ENCODE results near the gene LIF. TPM values are rescaled to one million over a fixed set of nuclear protein-coding genes. Genes with fewer than 3 reads are reported as not detected.

Gene LIF
- polyA plus RNA-seq, 1 donor (not counting 4 experiments of a cell fraction or from before 2014, with no cell fraction given), result 3.1 TPM

DNA sequence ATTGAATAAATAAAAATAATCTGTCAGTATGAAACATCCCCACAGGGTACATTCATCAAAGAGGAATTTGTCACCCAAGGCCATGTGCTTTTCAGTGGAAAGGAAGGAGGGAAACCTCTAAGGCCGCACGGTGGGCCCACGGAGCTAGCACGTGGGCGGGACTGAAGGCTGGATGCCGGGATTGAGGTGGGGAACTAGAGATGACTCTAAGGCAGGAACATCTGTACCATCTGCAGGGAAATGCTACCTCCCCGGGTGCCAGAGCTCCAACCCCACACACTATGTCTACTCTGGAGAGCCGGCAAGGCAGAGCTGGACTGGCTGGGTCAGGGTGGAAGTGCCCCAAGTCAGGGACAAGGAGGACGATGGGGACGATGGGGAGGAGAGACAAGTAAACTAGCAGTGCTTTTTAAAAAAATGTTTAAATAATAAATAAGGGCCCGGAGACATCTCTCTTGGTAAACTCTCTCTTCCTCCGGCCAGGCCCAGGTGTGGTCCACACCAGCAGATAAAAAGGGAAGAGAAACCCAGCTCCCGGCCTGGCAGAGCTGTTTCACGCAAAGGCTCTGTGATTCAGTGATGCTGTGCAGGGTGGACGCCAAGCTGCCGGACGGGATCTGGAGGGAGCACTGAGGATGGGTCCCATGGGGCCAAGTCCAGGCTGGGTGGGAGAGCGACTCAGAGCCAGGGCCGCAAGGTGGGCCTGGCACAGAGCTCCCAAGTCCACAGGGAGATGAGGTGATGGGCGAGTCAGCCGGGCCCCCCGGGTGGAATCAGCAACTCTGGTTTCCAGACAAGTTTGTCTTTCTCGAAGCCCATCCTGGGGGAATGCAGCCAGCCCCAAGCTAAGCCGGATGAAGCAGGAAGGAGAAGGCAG, 5.8 kb downstream of the LIF start:
- Histone ChIP-seq H4K20me1 (ENCODE audit: control insufficient read depth, extremely low read depth, insufficient read depth, low read length) (no peaks in the 10 kb centered on the region), H3K79me2 (ENCODE audit: control insufficient read depth, insufficient read depth, low read length) (no peaks in the 10 kb centered on the region), H3K9me1 (ENCODE audit: control insufficient read depth, extremely low read depth, insufficient read depth, low read length) (no peaks in the 10 kb centered on the region), H3K4me3 (ENCODE audit: control insufficient read depth in 2 of 3, extremely low read depth in 1 of 3, insufficient read depth in 2 of 3, low read depth in 1 of 3, low read length in 3 of 3) (no peak overlapping the region), H3K4me1 (ENCODE audit: control insufficient read depth, extremely low read depth, insufficient read depth, low read length) (peaks cover 5% of the 10 kb centered on the region), H2AFZ (ENCODE audit: control insufficient read depth, low read length) (no peak overlapping the region), H3K27ac (ENCODE audit: control insufficient read depth, insufficient read depth, low read length) (no peak overlapping the region), H3K27me3 (ENCODE audit: control insufficient read depth, extremely low read depth, insufficient read depth, low read length) (no peaks in the 10 kb centered on the region), H3K36me3 (ENCODE audit: control insufficient read depth in 2 of 2, extremely low read depth in 1 of 2, insufficient read depth in 2 of 2, low read length in 2 of 2) (peaks cover 0 to 2% of the 10 kb centered on the region in 2 experiments), H3K9ac (ENCODE audit: control insufficient read depth, extremely low read depth, insufficient read depth, low read length) (no peak overlapping the region), H3K4me2 (ENCODE audit: control insufficient read depth, extremely low read depth, insufficient read depth, low read depth, low read length) (no peak overlapping the region), H3K9me3 (ENCODE audit: control insufficient read depth, low read depth, low read length) (no peaks in the 10 kb centered on the region)
- dilution Hi-C loops (cut with MboI; ENCODE audit: extremely low pct_ligation_motif_present, low sequenced_read_pairs), result no loop called here
- TF ChIP-seq, protein P1, sequence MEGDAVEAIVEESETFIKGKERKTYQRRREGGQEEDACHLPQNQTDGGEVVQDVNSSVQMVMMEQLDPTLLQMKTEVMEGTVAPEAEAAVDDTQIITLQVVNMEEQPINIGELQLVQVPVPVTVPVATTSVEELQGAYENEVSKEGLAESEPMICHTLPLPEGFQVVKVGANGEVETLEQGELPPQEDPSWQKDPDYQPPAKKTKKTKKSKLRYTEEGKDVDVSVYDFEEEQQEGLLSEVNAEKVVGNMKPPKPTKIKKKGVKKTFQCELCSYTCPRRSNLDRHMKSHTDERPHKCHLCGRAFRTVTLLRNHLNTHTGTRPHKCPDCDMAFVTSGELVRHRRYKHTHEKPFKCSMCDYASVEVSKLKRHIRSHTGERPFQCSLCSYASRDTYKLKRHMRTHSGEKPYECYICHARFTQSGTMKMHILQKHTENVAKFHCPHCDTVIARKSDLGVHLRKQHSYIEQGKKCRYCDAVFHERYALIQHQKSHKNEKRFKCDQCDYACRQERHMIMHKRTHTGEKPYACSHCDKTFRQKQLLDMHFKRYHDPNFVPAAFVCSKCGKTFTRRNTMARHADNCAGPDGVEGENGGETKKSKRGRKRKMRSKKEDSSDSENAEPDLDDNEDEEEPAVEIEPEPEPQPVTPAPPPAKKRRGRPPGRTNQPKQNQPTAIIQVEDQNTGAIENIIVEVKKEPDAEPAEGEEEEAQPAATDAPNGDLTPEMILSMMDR (optimal IDR thresholded peaks at IDR 0.05 in 1 of 3, IDR thresholded peaks at IDR 0.05 in 1 of 3, conservative IDR thresholded peaks at IDR 0.05 in 1 of 3; ENCODE audit: extremely low read depth in 1 of 3, insufficient read depth in 2 of 3, low read length in 3 of 3), result no peak
- TF ChIP-seq EZH2 (IDR thresholded peaks at IDR 0.05; ENCODE audit: low read length), result no peak
- FAIRE-seq (no peak), DNase-seq (ENCODE audit: low read depth, low spot score) (no peak)

DNA sequence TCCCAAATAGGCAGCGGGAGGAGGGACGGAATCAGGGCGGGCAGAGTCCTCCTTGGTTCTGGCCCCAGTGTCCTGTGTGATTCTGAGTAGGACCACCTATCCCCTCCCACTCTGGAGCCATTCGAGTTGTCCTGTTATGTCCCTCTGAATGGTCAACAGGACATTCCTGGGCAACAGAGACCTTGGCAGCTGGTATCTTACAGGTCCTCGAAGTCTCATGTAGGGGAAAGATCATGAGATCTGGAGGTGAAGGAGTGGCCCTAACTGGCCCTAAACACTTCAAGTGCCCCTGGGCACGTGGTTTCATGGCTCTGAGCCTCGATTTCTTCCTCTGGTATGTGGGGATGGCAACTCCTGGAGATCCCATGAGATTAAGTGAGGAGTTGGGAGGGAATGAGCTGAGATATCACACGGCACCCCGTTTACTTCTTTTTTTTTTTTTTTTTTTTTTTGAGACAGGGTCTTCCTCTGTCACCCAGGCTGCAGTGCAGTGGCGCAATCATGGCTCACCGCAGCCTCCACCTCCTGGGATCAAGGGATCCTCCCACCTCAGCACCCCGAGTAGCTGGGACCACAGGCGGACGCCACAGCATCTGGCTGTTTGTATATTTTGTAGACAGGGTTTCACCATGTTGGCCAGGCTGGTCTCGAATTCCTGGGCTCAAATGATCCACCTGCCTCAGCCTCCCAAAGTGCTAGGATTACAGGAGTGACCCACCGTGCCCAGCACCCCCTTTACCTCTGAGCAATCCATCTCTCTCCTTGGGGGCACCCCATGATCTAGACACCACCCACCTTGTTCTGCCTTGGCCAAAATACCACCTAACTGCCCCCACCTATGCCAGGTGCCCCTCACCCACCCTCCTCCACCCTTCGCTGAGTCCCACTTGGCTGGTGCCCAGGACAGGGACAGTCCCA, 6.8 kb downstream of the LIF start:
- no peak for DNase-seq (ENCODE audit: low read depth, low spot score)
- H3K79me2 ChIP-seq (ENCODE audit: control insufficient read depth, insufficient read depth, low read length), result no peaks in the 10 kb centered on the region
- H3K9me1 ChIP-seq (ENCODE audit: control insufficient read depth, extremely low read depth, insufficient read depth, low read length), result no peaks in the 10 kb centered on the region

More for the DNA sequence above, 6.8 kb downstream of the LIF start:
- H3K4me3 ChIP-seq (ENCODE audit: control insufficient read depth in 2 of 3, extremely low read depth in 1 of 3, insufficient read depth in 2 of 3, low read depth in 1 of 3, low read length in 3 of 3), result no peak overlapping the region
- no peak for TF ChIP-seq EZH2 (IDR thresholded peaks at IDR 0.05; ENCODE audit: low read length)
- TF ChIP-seq, protein P1 (optimal IDR thresholded peaks at IDR 0.05 in 1 of 3, IDR thresholded peaks at IDR 0.05 in 1 of 3, conservative IDR thresholded peaks at IDR 0.05 in 1 of 3; ENCODE audit: extremely low read depth in 1 of 3, insufficient read depth in 2 of 3, low read length in 3 of 3), result no peak
- no peak overlapping the region for H2AFZ ChIP-seq (ENCODE audit: control insufficient read depth, low read length)
- no peaks in the 10 kb centered on the region for H3K4me1 ChIP-seq (ENCODE audit: control insufficient read depth, extremely low read depth, insufficient read depth, low read length)
- H3K27ac ChIP-seq (ENCODE audit: control insufficient read depth, insufficient read depth, low read length), result no peak overlapping the region
- no peak overlapping the region for H3K9ac ChIP-seq (ENCODE audit: control insufficient read depth, extremely low read depth, insufficient read depth, low read length)
- FAIRE-seq, result no peak
- no peaks in the 10 kb centered on the region for H4K20me1 ChIP-seq (ENCODE audit: control insufficient read depth, extremely low read depth, insufficient read depth, low read length)
- no peaks in the 10 kb centered on the region for H3K27me3 ChIP-seq (ENCODE audit: control insufficient read depth, extremely low read depth, insufficient read depth, low read length)
- dilution Hi-C loops (cut with MboI; ENCODE audit: extremely low pct_ligation_motif_present, low sequenced_read_pairs), result no loop called here
- peaks cover 0 to 2% of the 10 kb centered on the region in 2 experiments for H3K36me3 ChIP-seq (ENCODE audit: control insufficient read depth in 2 of 2, extremely low read depth in 1 of 2, insufficient read depth in 2 of 2, low read length in 2 of 2)
- H3K4me2 ChIP-seq (ENCODE audit: control insufficient read depth, extremely low read depth, insufficient read depth, low read depth, low read length), result no peak overlapping the region
- H3K9me3 ChIP-seq (ENCODE audit: control insufficient read depth, low read depth, low read length), result no peaks in the 10 kb centered on the region
